CD4-positive, alpha-beta T cell treated with Interleukin-6 for 4 hours (primary cell): ENCODE data around the gene NMNAT2.
"Not testable (repeated sequence)": the region's sequence is repeated elsewhere in the genome, so short reads cannot be mapped to it uniquely, and the experiment has no call there.

Experiments used
- DNase-seq: peaks from one replicate; pipeline ENCODE4 v3.0.0-alpha.2; 2020; ENCODE audit warnings: mixed read lengths

NMNAT2 gene

GRCh38 chr1:183251959-183252450 lies 166.2 kb downstream of the NMNAT2 start:
- no peak for DNase-seq

GRCh38 chr1:183251101-183251958 lies 166.8 kb downstream of the NMNAT2 start:
- DNase-seq: no peak

- no peak for DNase-seq
These were observed 168.2 kb downstream of the NMNAT2 start for GRCh38 chr1:183249941-183250452.

- DNase-seq: no peak
These were observed 169.0 kb downstream of the NMNAT2 start for GRCh38 chr1:183248989-183249691.

- no peak for DNase-seq
These were observed 170.2 kb downstream of the NMNAT2 start for GRCh38 chr1:183247931-183248330.

GRCh38 chr1:183247484-183247883 lies 170.7 kb downstream of the NMNAT2 start:
- DNase-seq: no peak

- DNase-seq: no peak
These were observed 171.1 kb downstream of the NMNAT2 start for GRCh38 chr1:183247066-183247465.

- DNase-seq: no peak
These were observed 171.7 kb downstream of the NMNAT2 start for GRCh38 chr1:183246436-183246835.

- no peak for DNase-seq
These were observed 172.8 kb downstream of the NMNAT2 start for GRCh38 chr1:183245357-183245756.

- no peak for DNase-seq
These were observed 173.7 kb downstream of the NMNAT2 start for GRCh38 chr1:183244466-183244865.

GRCh38 chr1:183243161-183244050 lies 174.8 kb downstream of the NMNAT2 start:
- no peak for DNase-seq

- DNase-seq: no peak
These were observed 175.6 kb downstream of the NMNAT2 start for GRCh38 chr1:183242556-183242955.

GRCh38 chr1:183241471-183241870 lies 176.7 kb downstream of the NMNAT2 start:
- DNase-seq: no peak

GRCh38 chr1:183240853-183241252 lies 177.3 kb downstream of the NMNAT2 start:
- not testable (repeated sequence) for DNase-seq

GRCh38 chr1:183240526-183240825 lies 177.7 kb downstream of the NMNAT2 start:
- no peak for DNase-seq

GRCh38 chr1:183239793-183240525 lies 178.2 kb downstream of the NMNAT2 start:
- DNase-seq: no peak

- no peak for DNase-seq
These were observed 178.9 kb downstream of the NMNAT2 start for GRCh38 chr1:183239220-183239742.

GRCh38 chr1:183238071-183238470 lies 180.1 kb downstream of the NMNAT2 start:
- DNase-seq: no peak

GRCh38 chr1:183237046-183237445 lies 181.1 kb downstream of the NMNAT2 start:
- no peak for DNase-seq

GRCh38 chr1:183236158-183236725 lies 181.9 kb downstream of the NMNAT2 start:
- DNase-seq: no peak

GRCh38 chr1:183235503-183235902 lies 182.7 kb downstream of the NMNAT2 start:
- no peak for DNase-seq
